ENCODE results near the gene NCOA3. TPM values are rescaled to one million over a fixed set of nuclear protein-coding genes. Genes with fewer than 3 reads are reported as not detected.
"Not testable (repeated sequence)": the region's sequence is repeated elsewhere in the genome, so short reads cannot be mapped to it uniquely, and the experiment has no call there.

Gene NCOA3
- total and polyA plus RNA-seq, 2 of the 8 experiments (the other 6 are each of a cell fraction or from before 2014, with no cell fraction given) = 7.9 to 24.7 TPM

GRCh38 chr20:47458280-47459050 lies 43.2 kb upstream of the NCOA3 start:
- WGBS, 2 experiments (ENCODE audit: extremely low coverage in 1 of 2, insufficient coverage in 1 of 2, insufficient read length in 1 of 2, insufficient replicate concordance in 2 of 2, low coverage in 1 of 2, low lambda C conversion rate in 2 of 2, missing lambda C conversion rate in 1 of 2) = 90% methylated on average over 7 of the region's 8 CpGs; no CpG with 5 or more reads in 1 of the 2 experiments
- H4K91ac ChIP-seq (replicated peaks; ENCODE audit: insufficient read length, low read length); H3K14ac ChIP-seq (ENCODE audit: insufficient read length); H3K4me1 ChIP-seq (replicated peaks in 1 of 4; ENCODE audit: control insufficient read depth in 3 of 4, insufficient read depth in 4 of 4, low read length in 3 of 4); H2BK5ac ChIP-seq (ENCODE audit: low read depth, low read length); H3K79me2 ChIP-seq (ENCODE audit: control insufficient read depth in 1 of 2, insufficient read depth in 2 of 2, low read length in 2 of 2); H3K27ac ChIP-seq (ENCODE audit: low read depth, low read length); H2BK20ac ChIP-seq (ENCODE audit: low read length); H3K23me2 ChIP-seq (ENCODE audit: low read depth, low read length); H3K36me3 ChIP-seq (ENCODE audit: control insufficient read depth in 2 of 4, insufficient read depth in 4 of 4, low read length in 3 of 4); H2BK120ac ChIP-seq (replicated peaks; ENCODE audit: low read depth, low read length); H3K23ac ChIP-seq (ENCODE audit: insufficient read length); FAIRE-seq; H2BK15ac ChIP-seq (ENCODE audit: low read length); H4K20me1 ChIP-seq (replicated peaks in 1 of 2; ENCODE audit: control insufficient read depth in 1 of 2, insufficient read depth in 2 of 2, low read length in 2 of 2); H4K5ac ChIP-seq (ENCODE audit: insufficient read length, low read depth, low read length); H3K27me3 ChIP-seq (replicated peaks in 1 of 4; ENCODE audit: control insufficient read depth in 3 of 4, extremely low read depth in 1 of 4, insufficient read depth in 3 of 4, low read length in 3 of 4); H3K56ac ChIP-seq (replicated peaks; ENCODE audit: insufficient read length, low read depth, low read length); H2AFZ ChIP-seq (ENCODE audit: low read length); POLR2A ChIA-PET (ENCODE audit: partially characterized antibody); H3K18ac ChIP-seq (ENCODE audit: extremely low read depth, low read length); H2BK12ac ChIP-seq (ENCODE audit: low read depth, low read length); H3K9me3 ChIP-seq (ENCODE audit: insufficient read depth in 2 of 2, low read depth in 1 of 2, low read length in 1 of 2); H3K9ac ChIP-seq (replicated peaks in 1 of 4; ENCODE audit: extremely low read depth in 1 of 4, low read depth in 3 of 4, low read length in 3 of 4); DNase-seq (ENCODE audit: low read depth in 1 of 2, low spot score in 2 of 2); H3K4me2 ChIP-seq (ENCODE audit: insufficient read depth in 1 of 2, low read depth in 2 of 2, low read length in 2 of 2); H3K4me3 ChIP-seq (ENCODE audit: extremely low read depth in 1 of 4, insufficient read depth in 2 of 4, low read depth in 3 of 4, low read length in 4 of 4); H4K8ac ChIP-seq (ENCODE audit: extremely low read depth, insufficient read depth, low read length); H2AK5ac ChIP-seq (ENCODE audit: low read depth, low read length); H3K4ac ChIP-seq (replicated peaks; ENCODE audit: insufficient read length, low read depth, low read length); H3K79me1 ChIP-seq (ENCODE audit: low read depth, low read length): not testable (repeated sequence)
- CTCF ChIA-PET (ENCODE audit: partially characterized antibody) = interaction anchor here (0.6 to 2.2 kb wide), 3 partner anchors 8 to 111 kb away, joined by 3 to 5 read pairs (median 4); no protein-coding TSS in a partner anchor
